ENCODE results near the gene MOCS1. TPM values are rescaled to one million over a fixed set of nuclear protein-coding genes. Genes with fewer than 3 reads are reported as not detected.

MOCS1 gene
- total and polyA plus RNA-seq, 2 donors (not counting 1 experiment from before 2014, with no cell fraction given), result 11.6 to 21.8 TPM

DNA sequence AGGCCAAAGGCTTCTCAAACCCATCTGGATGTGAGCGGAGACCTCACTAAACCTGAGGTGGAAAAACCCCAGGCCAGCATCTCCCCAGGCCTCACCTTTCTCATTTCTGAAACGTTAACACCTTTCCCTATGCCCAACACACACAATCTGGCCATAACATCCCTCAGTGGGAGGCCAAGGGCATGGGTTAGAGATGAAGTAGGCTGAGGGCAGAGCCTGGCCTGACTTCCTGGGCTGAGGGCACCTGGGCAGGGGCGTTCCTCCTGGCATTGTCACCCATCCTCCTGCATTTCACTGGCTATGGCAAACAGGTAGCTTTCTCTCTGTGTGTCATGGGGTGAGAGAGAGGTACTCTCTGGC lies 8.4 kb downstream of the MOCS1 start:
- Histone ChIP-seq H4K20me1 (ENCODE audit: control insufficient read depth, extremely low read depth, insufficient read depth, low read length) (no peaks in the 10 kb centered on the region), H3K79me2 (ENCODE audit: control insufficient read depth, insufficient read depth, low read length) (no peaks in the 10 kb centered on the region)
- TF ChIP-seq, protein P1, sequence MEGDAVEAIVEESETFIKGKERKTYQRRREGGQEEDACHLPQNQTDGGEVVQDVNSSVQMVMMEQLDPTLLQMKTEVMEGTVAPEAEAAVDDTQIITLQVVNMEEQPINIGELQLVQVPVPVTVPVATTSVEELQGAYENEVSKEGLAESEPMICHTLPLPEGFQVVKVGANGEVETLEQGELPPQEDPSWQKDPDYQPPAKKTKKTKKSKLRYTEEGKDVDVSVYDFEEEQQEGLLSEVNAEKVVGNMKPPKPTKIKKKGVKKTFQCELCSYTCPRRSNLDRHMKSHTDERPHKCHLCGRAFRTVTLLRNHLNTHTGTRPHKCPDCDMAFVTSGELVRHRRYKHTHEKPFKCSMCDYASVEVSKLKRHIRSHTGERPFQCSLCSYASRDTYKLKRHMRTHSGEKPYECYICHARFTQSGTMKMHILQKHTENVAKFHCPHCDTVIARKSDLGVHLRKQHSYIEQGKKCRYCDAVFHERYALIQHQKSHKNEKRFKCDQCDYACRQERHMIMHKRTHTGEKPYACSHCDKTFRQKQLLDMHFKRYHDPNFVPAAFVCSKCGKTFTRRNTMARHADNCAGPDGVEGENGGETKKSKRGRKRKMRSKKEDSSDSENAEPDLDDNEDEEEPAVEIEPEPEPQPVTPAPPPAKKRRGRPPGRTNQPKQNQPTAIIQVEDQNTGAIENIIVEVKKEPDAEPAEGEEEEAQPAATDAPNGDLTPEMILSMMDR (conservative IDR thresholded peaks at IDR 0.05 in 1 of 2, IDR thresholded peaks at IDR 0.05 in 1 of 2; ENCODE audit: low read depth in 1 of 2, low read length in 2 of 2), result no peak
- no peak for TF ChIP-seq EZH2 (IDR thresholded peaks at IDR 0.05; ENCODE audit: low read length, missing control alignments)

DNA sequence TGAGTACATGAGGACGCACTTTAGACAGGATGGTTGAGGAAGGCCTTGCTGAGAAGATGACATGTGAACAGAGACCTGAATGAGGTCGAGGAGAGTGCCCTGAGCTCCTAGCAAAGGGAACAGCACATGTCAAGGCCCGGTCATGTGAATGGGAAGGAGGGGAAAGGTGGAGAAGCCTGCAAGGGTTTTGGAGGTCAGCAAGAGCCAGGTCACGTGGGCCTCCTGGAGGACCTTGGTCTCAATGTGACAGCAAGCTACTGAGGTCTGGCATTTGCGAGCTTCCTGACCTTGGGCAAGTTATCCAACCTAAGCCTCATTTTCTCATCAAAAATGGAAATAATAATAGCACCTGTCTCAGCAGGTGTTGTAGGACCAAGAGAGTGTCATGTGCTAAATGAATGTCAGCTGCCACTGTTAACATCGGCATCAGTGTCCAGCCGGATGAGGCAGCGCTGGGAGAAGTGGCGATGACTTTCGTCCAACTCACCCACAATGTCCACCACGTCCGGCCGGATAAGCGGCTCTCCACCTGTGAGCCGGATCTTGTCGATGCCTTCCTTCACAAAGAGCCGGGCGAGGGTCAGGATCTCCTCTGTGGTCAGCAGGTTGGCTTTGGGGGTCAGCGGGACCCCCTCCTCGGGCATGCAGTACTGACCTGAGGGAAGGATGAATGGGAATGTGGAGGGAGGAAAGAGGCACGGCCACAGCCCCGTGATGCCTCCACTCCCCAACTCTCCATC lies 8.9 kb downstream of the MOCS1 start:
- Histone ChIP-seq H4K20me1 (ENCODE audit: control insufficient read depth, extremely low read depth, insufficient read depth, low read length) (no peaks in the 10 kb centered on the region), H2AFZ (ENCODE audit: low read length) (no peak overlapping the region), H3K36me3 (ENCODE audit: control insufficient read depth, insufficient read depth, low read length) (peaks cover 5% of the 10 kb centered on the region), H3K79me2 (ENCODE audit: control insufficient read depth, insufficient read depth, low read length) (no peaks in the 10 kb centered on the region), H3K9ac (ENCODE audit: insufficient read depth, low read length) (no peak overlapping the region), H3K4me3 (replicated peaks in 1 of 4; ENCODE audit: control extremely low read depth in 1 of 4, insufficient read depth in 1 of 4, low read depth in 3 of 4, low read length in 4 of 4) (no peak overlapping the region), H3K4me1 (ENCODE audit: control insufficient read depth, extremely low read depth, insufficient read depth, low read length) (peaks cover 4% of the 10 kb centered on the region), H3K27ac (ENCODE audit: insufficient read depth, low read length) (no peak overlapping the region), H3K27me3 (ENCODE audit: control insufficient read depth, insufficient read depth, low read length) (no peaks in the 10 kb centered on the region), H3K9me3 (ENCODE audit: control insufficient read depth, insufficient read depth, low read depth, low read length) (no peaks in the 10 kb centered on the region), H3K4me2 (ENCODE audit: extremely low read depth, insufficient read depth, low read length) (no peak overlapping the region)
- TF ChIP-seq, protein P1 (conservative IDR thresholded peaks at IDR 0.05 in 1 of 2, IDR thresholded peaks at IDR 0.05 in 1 of 2; ENCODE audit: low read depth in 1 of 2, low read length in 2 of 2), result no peak
- no peak for TF ChIP-seq EZH2 (IDR thresholded peaks at IDR 0.05; ENCODE audit: low read length, missing control alignments)
- no peak for DNase-seq (ENCODE audit: low read depth in 2 of 2)

More for the DNA sequence above, 8.4 kb downstream of the MOCS1 start:
- Histone ChIP-seq H3K27ac (ENCODE audit: insufficient read depth, low read length) (no peak overlapping the region), H2AFZ (ENCODE audit: low read length) (no peak overlapping the region), H3K4me1 (ENCODE audit: control insufficient read depth, extremely low read depth, insufficient read depth, low read length) (peaks cover 5% of the 10 kb centered on the region), H3K9ac (ENCODE audit: insufficient read depth, low read length) (no peak overlapping the region), H3K9me3 (ENCODE audit: control insufficient read depth, insufficient read depth, low read depth, low read length) (no peaks in the 10 kb centered on the region), H3K36me3 (ENCODE audit: control insufficient read depth, insufficient read depth, low read length) (peaks cover 5% of the 10 kb centered on the region), H3K4me3 (replicated peaks in 1 of 4; ENCODE audit: control extremely low read depth in 1 of 4, insufficient read depth in 1 of 4, low read depth in 3 of 4, low read length in 4 of 4) (no peak overlapping the region), H3K27me3 (ENCODE audit: control insufficient read depth, insufficient read depth, low read length) (no peaks in the 10 kb centered on the region), H3K4me2 (ENCODE audit: extremely low read depth, insufficient read depth, low read length) (no peak overlapping the region)
- DNase-seq (ENCODE audit: low read depth in 2 of 2), result no peak

DNA sequence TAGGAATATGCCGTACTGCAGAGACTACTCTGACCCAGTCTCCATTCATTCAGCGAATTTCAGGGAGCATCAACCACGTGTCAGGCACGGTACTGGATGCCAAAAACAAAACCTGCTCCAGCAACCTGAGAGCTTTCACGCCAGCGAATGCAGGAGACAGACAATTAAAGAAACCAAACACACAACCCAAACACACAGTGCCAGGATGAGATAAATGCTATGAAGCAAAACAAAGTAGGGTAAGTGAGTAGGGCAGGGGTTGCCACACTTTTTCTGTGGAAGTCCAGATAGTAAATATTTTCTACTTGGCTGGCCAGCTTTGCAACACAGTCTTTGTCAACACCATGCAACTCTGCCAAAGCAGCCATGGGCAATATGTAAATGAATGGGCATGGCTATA lies 10.0 kb downstream of the MOCS1 start:
- H3K36me3 ChIP-seq (ENCODE audit: control insufficient read depth, insufficient read depth, low read length), result peaks cover 5% of the 10 kb centered on the region
- TF ChIP-seq EZH2 (IDR thresholded peaks at IDR 0.05; ENCODE audit: low read length, missing control alignments), result no peak
- TF ChIP-seq, protein P1 (conservative IDR thresholded peaks at IDR 0.05 in 1 of 2, IDR thresholded peaks at IDR 0.05 in 1 of 2; ENCODE audit: low read depth in 1 of 2, low read length in 2 of 2), result no peak
- no peak overlapping the region for H2AFZ ChIP-seq (ENCODE audit: low read length)
- DNase-seq (ENCODE audit: low read depth in 2 of 2), result no peak
- no peak overlapping the region for H3K4me2 ChIP-seq (ENCODE audit: extremely low read depth, insufficient read depth, low read length)
- H4K20me1 ChIP-seq (ENCODE audit: control insufficient read depth, extremely low read depth, insufficient read depth, low read length), result no peaks in the 10 kb centered on the region
- H3K27ac ChIP-seq (ENCODE audit: insufficient read depth, low read length), result no peak overlapping the region
- no peak overlapping the region for H3K9ac ChIP-seq (ENCODE audit: insufficient read depth, low read length)
- H3K4me1 ChIP-seq (ENCODE audit: control insufficient read depth, extremely low read depth, insufficient read depth, low read length), result peaks cover 4% of the 10 kb centered on the region
- no peaks in the 10 kb centered on the region for H3K27me3 ChIP-seq (ENCODE audit: control insufficient read depth, insufficient read depth, low read length)
- H3K79me2 ChIP-seq (ENCODE audit: control insufficient read depth, insufficient read depth, low read length), result no peaks in the 10 kb centered on the region
- H3K9me3 ChIP-seq (ENCODE audit: control insufficient read depth, insufficient read depth, low read depth, low read length), result no peaks in the 10 kb centered on the region
- no peak overlapping the region for H3K4me3 ChIP-seq (replicated peaks in 1 of 4; ENCODE audit: control extremely low read depth in 1 of 4, insufficient read depth in 1 of 4, low read depth in 3 of 4, low read length in 4 of 4)
